Measurements from ENCODE around the gene CDK18. TPM values are rescaled to one million over a fixed set of nuclear protein-coding genes. Genes with fewer than 3 reads are reported as not detected.

CDK18 gene
- total and polyA plus RNA-seq, 2 of the 8 experiments (the other 6 are each of a cell fraction or from before 2014, with no cell fraction given), result 31.2 to 44.0 TPM

GRCh38 chr1:205502992-205503391 lies 1.5 kb upstream of the CDK18 start (continued):
- TF ChIP-seq ZNF274 (IDR thresholded peaks at IDR 0.05; ENCODE audit: borderline replicate concordance, extremely low read depth, low read length), result no peak
- no peak for TF ChIP-seq BRCA1 (IDR thresholded peaks at IDR 0.05; ENCODE audit: low read depth, low read length)
- TF ChIP-seq, protein P1, sequence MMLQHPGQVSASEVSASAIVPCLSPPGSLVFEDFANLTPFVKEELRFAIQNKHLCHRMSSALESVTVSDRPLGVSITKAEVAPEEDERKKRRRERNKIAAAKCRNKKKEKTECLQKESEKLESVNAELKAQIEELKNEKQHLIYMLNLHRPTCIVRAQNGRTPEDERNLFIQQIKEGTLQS (IDR thresholded peaks at IDR 0.05; ENCODE audit: insufficient read depth, low read depth, low read length), result no peak
- TF ChIP-seq POLR2AphosphoS5 (IDR thresholded peaks at IDR 0.05; ENCODE audit: low read depth, low read length), result no peak
- no peak for TF ChIP-seq RXRA (IDR thresholded peaks at IDR 0.05; ENCODE audit: insufficient read depth, low read depth, low read length)
- TF ChIP-seq SIN3A (conservative IDR thresholded peaks at IDR 0.05 in 1 of 2, IDR thresholded peaks at IDR 0.05 in 1 of 2; ENCODE audit: low read depth in 1 of 2, low read length in 2 of 2), result no peak
- no peak for TF ChIP-seq EZH2 (IDR thresholded peaks at IDR 0.05; ENCODE audit: low read depth, low read length, severe bottlenecking)
- no peak for TF ChIP-seq CHD2 (IDR thresholded peaks at IDR 0.05; ENCODE audit: low read length)
- no peak for TF ChIP-seq JUN (IDR thresholded peaks at IDR 0.05; ENCODE audit: low read depth, low read length)
